NCI-H1417 treated with DMSO at 0.1 percent for 48 hours (cell line): ENCODE data around the gene DGLUCY.
"Not testable (repeated sequence)": the region's sequence is repeated elsewhere in the genome, so short reads cannot be mapped to it uniquely, and the experiment has no call there.

Source experiments
- DNase-seq: peaks from one replicate; lab custom pipeline; 2025; lab: John Stamatoyannopoulos, UW

Gene DGLUCY, protein sequence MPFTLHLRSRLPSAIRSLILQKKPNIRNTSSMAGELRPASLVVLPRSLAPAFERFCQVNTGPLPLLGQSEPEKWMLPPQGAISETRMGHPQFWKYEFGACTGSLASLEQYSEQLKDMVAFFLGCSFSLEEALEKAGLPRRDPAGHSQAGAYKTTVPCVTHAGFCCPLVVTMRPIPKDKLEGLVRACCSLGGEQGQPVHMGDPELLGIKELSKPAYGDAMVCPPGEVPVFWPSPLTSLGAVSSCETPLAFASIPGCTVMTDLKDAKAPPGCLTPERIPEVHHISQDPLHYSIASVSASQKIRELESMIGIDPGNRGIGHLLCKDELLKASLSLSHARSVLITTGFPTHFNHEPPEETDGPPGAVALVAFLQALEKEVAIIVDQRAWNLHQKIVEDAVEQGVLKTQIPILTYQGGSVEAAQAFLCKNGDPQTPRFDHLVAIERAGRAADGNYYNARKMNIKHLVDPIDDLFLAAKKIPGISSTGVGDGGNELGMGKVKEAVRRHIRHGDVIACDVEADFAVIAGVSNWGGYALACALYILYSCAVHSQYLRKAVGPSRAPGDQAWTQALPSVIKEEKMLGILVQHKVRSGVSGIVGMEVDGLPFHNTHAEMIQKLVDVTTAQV

DNA sequence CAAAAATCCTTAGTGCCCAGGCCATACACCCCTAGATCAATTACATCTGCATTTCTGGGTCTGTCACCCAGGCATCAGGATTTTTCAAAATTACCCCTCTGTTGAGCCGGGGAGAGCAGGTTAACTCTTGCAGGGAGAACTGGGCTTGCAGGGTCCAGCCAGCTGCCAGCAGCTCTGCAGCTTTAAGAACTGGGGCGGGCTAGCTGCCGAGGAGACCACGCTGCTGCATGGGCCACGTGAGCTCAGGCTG is at the start of gene DGLUCY:
Gene DGLUCY (plus strand): TSS at position 245 of the 250 bp plus-strand sequence. CDS start 46,222 bp downstream, outside the sequence.
- no peak for DNase-seq

DNA sequence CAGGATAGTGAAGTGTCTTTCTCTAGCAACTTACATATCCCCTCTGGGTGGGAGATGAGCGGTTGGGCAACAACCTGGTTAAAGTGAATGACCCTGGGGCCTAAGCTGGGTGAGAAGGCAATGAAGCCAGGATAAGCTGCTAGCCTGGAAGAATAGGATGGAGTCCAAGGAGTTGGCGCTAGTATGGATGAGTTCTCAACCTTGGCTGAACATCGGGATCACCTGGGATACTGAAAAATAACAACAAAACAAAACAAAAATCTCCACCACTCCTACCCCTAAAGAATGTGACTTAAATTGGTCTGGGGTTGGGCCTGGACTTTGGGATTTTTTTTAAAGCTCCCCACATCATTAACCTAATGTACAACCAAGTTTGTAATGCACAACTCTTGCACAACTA is 48.6 kb upstream of the DGLUCY start:
- DNase-seq, result no peak

DNA sequence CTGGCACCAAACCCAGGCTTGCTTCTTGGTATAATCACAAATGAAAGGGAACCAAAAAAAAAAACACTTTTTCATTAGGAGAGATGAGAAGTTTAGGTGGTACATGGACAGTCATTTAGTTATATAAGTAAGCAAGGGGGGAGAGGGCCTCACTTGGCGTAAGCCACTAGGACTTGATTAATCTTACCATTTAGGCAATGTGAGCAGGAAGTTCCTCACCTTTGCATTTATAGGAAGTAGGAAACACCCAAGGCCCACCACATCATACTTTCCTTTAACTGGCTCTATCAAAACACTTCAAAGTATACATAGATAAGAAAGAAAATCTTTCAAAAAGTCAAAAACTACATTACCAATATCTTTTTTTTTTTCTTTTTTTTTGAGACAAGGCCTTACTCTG is 46.7 kb upstream of the DGLUCY start:
- DNase-seq, result no peak

DNA sequence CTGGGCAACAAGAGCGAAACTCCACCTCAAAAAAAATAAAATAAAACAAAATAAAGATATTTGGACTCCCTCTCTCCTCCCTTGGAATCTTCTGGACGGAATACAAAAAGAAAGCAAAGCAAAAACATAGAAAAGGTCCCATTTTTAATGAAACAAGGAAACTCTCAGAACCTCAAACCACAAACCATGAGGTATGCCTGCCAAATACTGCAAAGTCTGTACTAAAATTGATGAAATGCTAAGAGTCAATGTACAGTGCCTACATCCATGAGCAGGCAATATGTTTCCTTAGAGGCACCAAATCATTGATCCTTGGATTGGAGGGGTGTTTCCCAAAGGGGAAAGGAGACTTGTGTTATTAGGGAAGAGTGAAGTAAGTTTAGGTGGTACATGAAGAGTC is 45.2 kb upstream of the DGLUCY start:
- DNase-seq, result no peak

DNA sequence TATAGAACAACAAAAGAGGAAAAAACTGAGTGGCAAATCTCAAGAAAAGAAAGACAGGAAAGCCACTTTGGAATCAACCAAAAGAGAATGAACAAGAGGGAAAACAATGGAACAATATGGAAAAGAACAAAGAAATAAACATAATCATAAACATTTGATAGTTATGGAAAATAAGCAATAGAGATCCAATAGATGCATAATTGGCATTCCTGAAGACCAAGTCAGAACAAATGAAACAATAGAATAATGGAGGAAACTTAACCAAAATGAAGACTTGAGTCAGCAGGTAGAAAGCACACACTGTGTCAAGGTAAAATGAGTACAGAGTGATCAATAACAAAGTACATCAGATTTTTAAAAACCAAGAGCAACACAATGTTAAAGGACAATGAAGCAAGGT is 43.3 kb upstream of the DGLUCY start:
- DNase-seq, result no peak

DNA sequence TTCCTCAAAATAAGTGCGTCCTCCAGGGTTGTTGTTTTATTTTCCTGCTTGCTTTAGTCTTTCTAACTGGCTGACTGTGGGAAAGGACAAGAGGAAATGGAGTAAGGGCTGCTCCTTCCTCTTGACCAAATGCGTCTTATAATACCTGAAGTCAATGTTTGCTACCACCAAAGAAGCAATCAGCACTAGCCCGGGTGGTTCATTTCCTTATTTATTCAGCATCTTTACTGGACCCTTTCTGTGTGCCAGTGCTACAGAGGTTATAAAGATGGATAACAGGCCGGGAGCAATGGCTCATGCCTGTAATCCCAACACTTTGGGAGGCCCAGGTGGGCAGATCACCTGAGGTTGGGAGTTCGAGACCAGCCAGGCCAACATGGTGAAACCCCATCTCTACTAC is 38.3 kb upstream of the DGLUCY start:
- DNase-seq, result no peak

DNA sequence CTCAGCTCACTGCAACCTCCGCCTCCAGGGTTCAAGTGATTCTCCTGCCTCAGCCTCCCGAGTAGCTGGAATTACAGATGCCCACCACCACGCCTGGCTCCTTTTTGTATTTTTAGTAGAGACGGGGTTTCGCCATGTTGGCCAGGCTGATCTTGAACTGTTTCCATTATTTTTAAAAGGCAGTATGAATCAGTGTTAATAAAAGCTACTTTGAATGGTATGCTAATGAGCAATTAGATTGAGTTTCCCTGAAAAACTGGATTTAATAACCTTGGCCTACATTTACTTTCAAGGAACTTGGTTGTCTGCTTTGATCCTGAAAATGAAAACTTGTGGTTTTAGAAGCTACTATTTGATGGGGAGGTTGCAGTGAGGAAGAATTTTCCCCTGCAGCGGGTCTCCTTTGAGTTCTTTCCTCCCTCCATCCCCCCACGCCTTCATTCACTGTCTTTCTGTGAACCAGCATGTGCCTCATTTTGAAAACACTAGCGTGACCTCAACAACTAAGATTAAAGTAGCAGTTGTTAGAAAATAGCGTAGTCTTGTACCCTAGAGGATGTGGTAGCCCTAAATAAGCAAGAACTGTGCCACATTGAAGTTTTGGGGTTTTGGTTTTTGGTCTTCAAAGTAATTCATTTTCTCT is 35.7 kb upstream of the DGLUCY start:
- no peak for DNase-seq

DNA sequence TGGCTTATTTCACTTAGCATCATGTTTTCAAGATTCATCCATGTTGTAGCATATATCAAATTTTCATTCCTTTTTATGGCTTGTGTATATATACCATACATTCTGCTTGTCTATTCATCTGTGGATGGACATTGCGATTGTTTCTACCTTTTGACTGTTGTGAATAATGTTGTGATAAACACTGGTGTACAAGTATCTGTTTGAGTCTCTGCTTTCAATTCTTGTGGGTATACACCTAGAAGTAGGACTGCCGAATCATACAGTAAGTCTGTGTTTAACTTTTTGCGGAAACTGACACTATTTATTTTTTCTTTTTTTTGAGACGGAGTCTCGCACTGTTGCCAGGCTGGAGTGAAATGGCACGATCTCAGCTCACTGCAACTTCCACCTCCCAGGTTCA is 33.8 kb upstream of the DGLUCY start:
- DNase-seq, result no peak

DNA sequence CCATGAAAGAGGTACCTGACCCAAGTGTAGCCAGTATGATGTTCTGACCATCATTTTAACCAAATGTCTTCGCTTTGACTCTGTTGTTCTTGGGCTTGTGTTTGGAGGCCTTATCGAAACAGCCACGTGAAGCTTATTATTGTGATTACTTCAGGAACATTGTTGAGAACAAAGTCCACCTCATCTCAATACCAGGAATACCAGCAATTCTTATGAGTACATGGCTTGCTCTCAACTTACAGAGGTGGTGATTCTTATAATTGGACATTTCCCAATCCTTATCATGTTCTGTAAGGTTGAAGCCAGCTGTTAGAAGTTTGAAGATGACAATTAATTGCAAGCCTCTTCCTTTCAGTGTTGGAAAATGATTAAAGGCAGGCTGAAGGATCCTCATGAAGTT is 31.6 kb upstream of the DGLUCY start:
- no peak for DNase-seq

DNA sequence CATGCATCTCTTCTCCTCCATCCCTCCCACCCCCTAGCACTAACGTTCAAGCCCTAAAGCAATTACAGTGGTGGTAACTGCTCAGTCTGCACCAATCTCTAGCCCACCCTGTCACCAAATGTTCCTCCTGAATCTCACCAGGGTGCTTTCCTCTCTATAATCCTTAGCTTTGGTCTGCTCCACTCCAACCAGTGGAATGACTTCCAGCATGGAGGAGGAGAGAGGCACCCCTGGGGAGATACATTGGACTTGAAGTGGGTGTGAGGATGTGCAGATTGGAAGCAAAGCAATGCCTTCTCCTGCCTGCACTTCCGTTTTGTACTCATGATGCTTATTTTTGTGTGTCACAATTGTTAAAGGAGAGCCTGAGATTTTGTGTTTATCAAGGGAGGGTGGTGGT is 29.4 kb upstream of the DGLUCY start:
- no peak for DNase-seq

DNA sequence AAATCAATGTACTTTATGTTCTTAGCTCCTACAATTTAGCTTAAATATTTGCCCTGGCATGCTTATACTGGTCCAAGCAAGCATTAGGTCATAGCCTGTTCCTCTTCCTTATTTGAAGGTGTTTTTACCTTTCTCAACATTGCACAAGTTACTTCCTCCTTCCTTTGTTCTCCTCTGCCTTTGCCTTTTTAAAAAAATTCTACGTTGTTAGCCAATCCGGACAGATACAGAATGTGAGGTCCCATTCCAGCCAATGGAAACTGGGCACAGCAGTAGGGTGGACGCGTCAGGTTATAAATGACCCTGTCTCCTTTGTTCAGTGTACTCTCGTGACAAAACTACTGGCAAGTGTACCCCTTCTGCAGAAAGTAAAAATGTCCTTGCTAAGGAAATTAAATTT is 26.4 kb upstream of the DGLUCY start:
- not testable (repeated sequence) for DNase-seq

DNA sequence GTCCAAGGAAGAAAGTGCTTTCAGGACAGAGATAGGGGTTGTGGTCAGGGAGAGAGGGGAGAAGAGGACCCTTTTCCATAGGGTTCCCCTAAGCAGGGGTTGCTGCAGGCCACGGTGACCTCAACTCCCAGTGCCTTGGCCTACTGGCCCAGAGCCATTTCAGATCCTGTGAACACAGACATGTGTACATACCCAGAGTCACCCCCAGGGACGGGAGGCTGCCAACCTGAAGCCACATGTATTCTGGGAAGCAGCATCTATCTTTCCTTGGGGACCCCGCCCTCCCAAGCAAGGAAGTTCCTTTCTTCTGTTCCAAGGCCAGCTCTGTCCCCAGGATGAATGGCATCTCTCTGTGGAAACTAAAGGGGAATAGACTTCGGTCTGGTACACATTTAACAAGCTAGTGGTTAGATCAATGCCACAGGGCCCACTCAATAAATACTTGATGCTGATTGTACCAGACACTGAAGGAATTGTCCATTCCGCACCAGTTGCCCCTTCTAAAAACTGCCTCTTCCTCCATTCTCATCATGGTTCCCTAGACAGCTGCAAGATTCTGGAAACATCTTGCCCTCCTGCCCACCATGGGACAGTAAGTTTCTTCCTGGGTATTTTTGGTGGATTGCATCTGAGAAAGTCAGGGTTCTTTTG is 25.2 kb upstream of the DGLUCY start:
- no peak for DNase-seq

DNA sequence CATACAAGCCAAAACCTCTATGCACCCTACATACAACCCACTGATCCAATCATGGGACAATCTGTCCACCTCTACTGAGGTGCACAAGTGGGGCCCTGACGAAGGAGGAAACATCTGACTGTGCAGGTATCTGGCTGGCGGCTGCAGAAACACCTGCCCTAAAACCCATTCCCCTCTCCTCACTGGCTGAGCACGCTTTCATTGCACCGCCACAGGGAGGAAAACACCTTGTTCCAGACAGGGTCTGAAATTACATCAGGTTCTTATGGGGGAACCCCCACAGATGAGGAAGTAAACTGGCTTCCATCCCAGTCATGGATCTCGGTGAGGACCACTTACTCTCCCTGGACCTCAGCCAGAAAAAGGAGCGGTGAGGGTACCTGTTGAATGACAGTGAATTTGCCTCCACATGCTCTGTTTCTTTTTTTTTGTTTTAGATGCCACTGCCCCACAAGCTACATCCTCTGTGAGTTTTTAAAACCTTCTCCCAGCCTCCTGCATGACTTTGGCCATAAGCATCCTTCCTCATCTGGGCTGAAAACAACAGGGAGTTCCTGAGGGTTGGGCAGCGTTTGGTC is 23.8 kb upstream of the DGLUCY start:
- no peak for DNase-seq

DNA sequence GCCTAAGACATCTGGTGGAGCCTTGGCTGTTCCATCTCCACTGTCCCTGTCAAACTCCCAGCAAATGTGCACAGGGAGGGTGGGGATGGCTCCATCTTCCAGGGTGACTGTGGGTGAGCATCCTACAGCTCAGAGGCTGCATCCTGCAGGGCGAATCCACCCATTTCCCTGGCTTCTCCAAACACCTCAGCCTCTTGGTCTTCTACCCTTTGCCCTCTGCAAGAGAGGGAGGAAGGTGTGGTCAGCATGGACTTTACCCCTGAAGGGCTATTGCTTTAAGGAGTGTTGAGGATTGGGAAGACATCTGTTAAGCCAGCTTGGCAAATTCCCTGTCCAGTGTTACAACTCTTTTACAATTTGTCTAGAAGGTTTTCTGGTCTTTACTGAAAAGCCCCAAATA is 23.1 kb upstream of the DGLUCY start:
- no peak for DNase-seq

DNA sequence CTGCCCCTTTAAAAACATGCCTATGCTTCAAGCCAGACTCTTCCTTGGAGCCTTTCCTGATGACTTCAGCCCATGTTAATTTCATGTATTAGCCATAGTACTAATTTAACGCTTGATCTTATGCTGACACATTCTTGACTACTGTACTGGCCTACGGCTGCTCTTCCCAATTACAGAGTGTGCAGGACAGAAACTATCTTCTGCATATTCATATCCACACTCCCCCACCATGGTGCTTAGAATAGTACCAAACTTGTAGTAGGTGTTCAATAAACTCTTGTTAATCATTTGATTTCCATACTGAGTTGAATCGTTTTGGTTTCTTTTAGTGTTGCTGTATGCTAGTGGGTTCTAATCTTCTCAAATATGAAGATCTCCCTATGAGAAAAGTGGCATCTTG is 21.8 kb upstream of the DGLUCY start:
- no peak for DNase-seq

DNA sequence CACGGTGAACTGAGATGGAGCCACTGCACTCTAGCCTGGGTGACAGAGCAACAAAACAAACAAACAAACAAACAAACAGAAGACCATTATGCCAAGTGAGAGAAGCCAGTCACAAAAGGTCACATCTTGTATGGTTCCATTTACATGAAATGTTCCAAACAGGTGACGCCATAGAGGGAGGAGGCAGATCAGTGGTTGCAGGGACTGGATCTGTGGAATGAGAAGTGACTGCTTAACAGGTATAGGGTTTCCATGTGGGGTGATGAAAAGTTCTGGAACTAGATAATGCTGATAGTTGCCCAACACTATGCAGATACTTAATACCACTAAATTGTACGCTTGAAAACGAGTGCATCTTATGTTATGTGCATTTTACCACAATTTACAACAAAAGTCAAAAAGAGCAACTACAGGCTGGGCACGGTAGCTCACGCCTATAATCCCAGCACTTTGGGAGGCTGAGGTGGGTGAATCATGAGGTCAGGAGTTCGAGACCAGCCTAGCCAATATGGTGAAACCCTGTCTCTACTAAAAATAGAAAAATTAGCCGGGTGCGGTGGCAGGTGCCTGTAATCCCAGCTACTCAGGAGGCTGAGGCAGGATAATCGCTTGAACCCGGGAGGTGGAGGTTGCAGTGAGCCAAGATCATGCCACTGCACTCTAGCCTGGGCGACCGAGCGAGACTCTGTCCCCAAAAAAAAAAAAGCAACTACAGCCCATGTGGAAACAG is 20.0 kb upstream of the DGLUCY start:
- not testable (repeated sequence) for DNase-seq

DNA sequence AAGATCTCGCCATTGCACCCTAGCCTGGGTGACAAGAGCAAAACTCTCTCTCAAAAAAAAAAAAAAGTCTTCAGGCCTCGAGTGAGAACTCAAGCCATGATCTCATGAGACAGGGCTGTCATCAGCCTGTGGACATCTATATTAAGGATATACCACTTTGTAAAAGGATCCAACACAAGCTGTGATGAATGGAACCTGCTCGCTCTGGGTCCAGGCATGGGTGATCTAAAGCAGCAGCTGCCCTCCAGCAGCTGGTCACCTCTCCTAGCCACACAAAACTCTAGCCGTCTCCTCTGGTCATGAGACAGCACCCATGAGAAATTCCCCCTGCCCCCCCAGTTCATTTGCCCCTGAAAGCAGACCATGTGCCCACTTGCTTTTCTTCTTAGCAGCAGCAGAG is 19.1 kb upstream of the DGLUCY start:
- no peak for DNase-seq

DNA sequence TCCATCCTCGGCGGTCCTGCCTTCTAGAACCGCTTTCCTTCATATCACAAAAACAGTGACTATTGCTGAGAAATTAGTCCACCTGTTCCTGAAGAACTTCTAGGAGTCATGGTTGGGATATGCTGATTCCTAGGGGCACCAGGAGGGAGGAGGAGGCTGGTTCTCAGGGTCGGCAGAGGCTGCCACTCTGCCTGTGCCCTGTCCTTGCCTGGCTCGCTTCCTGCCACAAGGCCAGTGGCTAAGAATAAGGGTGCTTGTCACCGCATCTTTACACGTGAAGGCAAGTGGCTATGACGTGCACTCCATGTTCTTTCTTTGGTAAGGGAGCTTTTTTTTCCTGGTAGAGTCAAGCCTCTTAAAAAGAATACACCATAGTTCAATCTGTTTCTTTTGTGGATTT is 18.7 kb upstream of the DGLUCY start:
- no peak for DNase-seq

DNA sequence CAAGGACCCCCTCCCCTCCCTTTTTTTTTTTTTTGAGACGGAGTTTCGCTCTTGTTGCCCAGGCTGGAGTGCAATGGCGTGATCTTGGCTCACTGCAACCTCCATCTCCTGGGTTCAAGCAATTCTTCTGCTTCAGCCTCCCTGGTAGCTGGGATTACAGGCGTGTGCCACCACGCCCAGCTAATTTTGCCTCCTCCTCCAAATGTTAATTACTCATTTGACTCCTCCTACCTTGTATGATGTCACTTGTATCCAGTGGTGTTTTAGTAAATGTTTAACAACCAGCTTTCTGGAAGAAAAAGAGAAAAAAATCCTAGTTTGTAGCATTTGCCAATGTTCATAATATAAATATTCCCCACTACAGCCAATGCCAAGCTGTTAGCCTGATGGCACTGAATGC is 16.2 kb upstream of the DGLUCY start:
- DNase-seq, result not testable (repeated sequence)

DNA sequence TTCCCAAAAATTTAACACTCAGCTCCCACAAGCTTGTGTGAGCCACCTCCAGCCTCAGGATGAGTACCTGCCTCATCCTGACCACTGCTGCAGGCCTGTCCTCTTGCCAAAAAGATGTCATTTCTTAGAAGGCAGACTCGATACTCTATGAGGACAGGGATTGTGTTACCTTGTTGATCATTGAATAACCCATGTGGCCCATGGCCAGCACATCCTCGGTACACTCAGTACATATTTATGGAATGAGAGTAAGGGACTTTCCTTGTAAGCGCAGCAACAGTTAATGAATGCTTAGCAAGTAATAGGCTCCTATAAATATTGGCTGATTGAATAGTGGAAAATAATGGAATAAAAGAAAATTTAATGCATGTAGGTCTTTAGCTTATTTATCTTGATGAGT is 15.3 kb upstream of the DGLUCY start:
- DNase-seq, result no peak

DNA sequence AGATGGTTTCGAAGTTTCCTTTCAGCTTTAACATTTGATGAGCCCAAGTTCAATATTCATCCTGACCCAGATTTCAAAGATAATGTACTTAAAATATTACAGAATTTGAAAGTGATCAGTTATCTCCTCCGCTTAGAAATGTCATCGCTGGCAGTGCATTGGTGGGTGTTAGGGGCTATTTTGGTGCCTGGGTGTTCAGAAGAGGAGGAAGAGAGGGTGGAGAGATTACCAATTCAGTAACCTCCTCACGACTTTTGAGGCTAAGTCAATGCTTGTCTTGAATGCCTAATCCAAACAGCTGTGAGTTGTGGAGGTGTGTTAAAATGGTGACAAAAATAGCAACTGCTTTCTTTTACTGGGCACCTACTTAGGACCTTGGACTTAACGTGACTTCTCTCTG is 13.8 kb upstream of the DGLUCY start:
- DNase-seq, result no peak

DNA sequence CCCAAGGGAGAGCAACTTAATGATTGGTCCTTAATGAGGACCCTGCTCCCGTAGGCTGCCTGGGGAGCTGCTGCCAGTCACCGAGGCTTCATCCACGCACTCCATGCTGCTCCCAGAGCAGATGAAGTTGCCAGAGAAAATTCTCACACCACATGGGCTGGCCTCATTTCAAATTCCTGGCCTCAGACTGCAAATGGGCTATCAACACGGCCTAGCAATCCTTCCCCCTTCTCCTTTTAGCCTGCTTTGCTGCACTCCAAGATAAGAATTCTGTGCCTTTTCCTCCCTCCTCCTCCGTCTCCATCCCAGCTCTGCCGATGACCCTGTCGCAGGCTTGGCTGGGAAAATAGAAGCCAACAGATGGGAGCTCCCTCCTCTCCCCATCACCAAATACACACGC is 10.8 kb upstream of the DGLUCY start:
- no peak for DNase-seq
